Stromal cell of bone marrow (primary cell): Measurements from ENCODE around the gene ZNF536.
"Not testable (repeated sequence)": the region's sequence is repeated elsewhere in the genome, so short reads cannot be mapped to it uniquely, and the experiment has no call there.

ENCODE experiments used
- DNase-seq: peaks from one replicate; pipeline ENCODE4 v3.0.0-alpha.2; 2012; ENCODE audit warnings: low read depth

Gene ZNF536

GRCh38 chr19:30446120-30446519 lies 73.9 kb downstream of the ZNF536 start:
- not testable (repeated sequence) for DNase-seq

DNA sequence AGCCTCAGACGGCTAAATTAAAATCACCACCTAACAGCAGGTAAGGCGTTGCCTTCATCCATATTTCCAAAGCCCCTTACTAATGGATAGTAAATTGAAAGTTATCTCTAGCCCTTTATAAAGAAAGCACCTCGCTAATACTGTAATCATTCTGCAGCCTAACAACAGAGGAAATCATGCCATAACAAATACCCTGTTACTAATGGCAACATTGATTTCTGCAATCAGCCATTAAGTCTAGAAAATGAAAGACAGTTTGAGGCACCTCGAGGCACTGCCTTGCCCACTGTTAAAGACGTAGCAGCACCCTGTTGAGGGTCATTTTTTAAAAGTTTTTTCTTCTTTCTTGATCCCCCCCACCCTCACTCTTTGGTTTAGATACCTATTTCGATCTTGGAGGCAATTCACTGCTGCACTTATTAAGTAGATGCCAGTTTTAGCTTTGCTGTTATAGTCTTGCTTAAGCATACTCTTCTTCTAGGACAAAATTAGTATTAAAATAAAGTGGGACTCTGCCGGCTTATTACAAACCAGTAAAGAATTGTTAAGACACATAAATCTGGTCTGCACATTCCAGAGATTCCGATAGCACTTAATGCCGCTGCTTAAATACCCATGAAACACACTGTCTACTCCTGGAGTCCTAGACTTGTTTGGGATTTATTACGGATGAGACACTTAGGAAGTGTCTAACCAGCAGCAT lies 74.8 kb downstream of the ZNF536 start:
- no peak for DNase-seq

GRCh38 chr19:30447553-30447870 lies 75.3 kb downstream of the ZNF536 start:
- DNase-seq: no peak

DNA sequence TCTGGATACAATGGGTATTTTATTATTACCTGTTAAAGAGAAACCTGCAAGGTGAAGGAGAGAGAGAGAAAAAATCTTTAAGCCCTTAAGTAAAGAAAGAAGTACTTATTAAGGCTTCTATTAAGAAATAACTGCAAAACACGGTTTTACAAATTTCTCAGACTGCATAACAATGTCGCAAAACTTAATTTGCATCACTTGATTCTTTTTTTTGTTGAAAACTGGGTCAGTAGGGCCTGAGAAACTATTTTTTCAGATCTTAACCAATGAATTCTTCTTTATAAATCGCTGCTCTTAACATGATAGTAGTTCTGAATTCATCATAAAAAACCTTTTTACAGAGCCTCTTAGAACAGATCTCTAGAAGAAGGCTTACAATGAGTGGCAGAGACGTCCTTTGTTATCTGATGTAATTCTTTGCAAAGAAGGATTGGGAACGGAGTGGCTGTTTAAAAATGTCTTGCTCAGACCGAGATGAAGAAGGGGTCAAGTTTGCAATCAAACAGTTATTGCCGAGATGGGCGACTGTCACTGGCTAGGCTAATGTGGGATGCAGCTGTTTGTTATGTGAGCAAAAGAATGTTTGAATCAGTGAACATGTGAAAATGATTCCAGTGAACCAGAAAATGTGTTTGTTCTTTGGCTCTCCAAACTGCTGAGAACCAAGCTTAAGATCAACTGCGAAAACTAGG lies 76.3 kb downstream of the ZNF536 start:
- no peak for DNase-seq

- DNase-seq: no peak
These were observed 77.0 kb downstream of the ZNF536 start for GRCh38 chr19:30449078-30449590.

DNA sequence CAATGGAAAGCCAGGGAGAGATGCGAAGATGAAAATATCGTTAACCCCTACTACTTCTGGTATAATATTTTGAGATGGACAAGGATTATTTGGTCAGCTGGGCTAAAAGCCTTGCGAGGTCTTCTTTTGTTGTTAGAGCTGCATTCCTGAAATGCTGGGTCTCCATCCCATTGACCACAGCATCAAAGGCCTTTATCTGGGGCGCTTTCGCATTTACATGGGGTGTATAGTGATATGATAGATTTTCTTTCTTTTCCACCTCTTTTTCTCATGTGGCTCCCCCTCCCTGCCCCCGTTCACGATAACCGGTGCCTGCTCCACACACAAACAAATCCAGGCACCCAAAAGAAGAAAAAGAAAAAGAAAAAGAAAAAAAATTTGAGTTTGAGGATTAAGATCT lies 77.5 kb downstream of the ZNF536 start:
- DNase-seq: no peak

- DNase-seq: no peak
These were observed 77.9 kb downstream of the ZNF536 start for GRCh38 chr19:30450100-30450499.

GRCh38 chr19:30450835-30451321 lies 78.7 kb downstream of the ZNF536 start:
- no peak for DNase-seq

GRCh38 chr19:30452931-30453330 lies 80.7 kb downstream of the ZNF536 start:
- DNase-seq: no peak

DNA sequence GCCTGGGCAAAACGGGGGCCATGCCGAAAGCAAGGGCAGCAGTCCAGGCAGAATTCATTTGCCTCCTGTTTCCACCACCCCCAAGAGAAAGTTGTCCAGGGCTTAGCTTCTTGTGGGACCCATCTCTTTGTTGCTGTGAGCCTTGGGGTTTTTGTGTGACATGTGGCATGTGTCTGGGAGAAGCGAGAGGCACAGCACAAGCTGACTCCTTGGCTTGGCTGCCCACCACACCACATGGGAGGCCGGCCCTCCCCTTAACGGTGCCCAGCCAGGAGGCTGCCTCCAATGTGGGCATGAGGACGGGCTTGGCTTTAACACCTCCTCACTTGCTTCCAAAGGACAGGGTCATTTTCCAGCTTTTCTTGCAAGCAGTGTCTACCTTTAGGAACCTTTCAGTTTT lies 81.6 kb downstream of the ZNF536 start:
- no peak for DNase-seq

DNA sequence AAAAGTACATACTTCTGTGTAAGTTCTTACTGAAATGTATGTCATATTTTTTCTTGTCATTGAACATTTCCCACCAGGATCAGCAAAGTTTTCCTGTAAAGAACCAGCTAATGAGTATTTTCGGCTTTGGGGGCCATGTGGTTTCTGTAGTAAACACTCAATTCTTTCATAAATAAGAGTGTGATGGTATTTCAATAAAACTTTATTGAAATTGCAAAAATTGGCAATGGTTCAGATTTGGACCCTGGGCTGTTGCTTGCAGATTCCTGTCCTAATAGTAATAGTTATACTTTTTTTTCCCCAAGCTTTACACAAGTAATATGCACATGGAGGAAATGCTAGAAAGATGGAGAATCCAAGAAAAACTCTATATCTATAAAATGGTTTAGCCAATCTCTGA lies 83.7 kb downstream of the ZNF536 start:
- DNase-seq: no peak

DNA sequence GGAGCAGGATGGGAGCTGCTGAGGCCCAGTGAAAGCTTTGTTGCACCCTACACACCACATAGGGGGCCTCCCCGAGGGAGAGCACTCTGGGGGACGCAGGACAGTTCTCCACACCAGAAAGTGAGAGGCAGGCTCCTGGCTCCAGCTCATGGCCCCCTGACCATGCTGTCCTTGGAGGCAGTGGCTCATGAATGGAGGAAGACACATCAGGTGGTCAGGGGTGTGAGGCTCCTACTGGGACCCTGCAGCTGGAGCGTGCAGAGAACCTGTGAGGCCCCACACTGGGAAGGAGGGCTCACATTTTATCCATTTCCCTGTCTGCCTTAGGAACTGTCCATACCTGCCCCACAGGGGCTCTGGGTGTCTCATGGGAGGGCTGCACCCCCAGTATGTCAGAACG lies 85.3 kb downstream of the ZNF536 start:
- DNase-seq: no peak

GRCh38 chr19:30459859-30460258 lies 87.7 kb downstream of the ZNF536 start:
- DNase-seq: no peak

DNA sequence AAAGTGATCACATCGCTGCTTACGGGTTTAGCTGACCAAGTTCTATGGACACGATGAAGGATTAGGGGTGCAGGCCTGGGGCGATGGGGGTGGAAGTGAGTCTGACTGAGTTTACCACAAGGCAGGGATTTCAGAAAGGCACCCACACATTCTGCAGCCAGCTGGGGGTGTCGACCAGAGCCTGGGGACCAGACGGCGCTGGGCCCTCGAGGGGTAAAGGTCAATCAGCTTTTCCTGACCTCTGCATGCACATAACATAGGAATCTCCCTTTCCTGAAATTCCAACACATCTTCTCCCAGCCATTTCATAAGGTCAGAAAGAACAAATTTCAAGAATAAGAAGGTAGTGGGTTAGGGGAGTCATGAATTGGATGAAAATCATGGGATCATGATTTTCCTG lies 92.0 kb downstream of the ZNF536 start:
- DNase-seq: no peak

GRCh38 chr19:30466598-30466997 lies 94.4 kb downstream of the ZNF536 start:
- not testable (repeated sequence) for DNase-seq

DNA sequence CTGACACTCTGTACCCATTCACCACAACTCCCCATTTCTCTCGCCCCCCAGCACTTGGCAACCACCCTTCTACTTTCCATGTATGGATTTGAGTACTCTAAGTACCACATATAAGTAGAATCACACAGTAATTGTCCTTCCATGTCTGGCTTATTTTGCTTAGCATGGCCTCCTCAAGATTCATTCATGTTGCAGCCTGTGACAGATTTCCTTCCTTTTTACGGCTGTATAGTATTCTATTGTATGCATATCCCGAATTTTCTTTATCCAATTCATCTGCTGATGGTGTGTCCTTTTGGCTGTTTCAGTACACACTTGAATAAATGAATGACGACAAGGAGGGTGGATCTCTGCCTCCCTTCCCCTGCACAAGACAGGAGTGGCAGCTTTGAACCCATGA lies 95.1 kb downstream of the ZNF536 start:
- no peak for DNase-seq

DNA sequence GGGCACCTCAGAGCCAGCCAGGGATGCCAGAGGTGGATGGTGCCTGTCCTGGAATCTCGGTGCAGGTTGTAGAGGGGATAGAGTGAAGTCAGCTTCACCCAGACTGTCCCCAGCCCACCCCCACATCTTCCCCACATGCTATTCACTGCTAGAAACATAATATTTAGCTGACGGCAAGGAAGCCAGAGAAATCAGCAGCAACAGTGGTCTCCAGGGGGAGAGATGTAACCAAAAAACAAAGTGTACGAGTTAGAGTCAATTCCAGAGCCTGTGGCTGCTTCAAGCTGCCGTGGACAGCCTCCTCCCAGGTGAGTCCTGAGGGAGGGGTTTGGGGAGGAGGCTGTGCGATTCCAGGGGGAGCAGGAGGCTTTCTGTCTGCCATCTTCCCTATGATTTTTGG lies 97.6 kb downstream of the ZNF536 start:
- DNase-seq: no peak

DNA sequence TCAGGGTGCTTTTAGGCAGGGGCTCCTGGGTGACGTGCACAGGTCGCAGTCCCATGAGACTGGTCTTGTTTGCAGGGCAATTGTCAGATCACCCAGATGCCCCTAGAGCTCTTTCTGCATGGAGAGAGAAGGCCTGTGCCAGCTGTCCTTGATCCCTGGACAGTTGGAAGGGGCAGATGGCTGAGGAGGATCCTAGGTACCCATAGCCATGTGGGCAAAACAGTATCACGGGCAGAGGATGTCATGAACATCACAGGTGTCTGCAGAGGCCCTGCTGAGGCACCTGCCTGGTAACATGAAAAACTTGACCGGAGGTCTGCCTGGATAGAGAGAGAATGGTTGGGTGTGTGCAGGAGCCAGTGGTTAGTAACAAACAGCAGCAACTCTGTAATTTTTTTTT lies 99.3 kb downstream of the ZNF536 start:
- no peak for DNase-seq

DNA sequence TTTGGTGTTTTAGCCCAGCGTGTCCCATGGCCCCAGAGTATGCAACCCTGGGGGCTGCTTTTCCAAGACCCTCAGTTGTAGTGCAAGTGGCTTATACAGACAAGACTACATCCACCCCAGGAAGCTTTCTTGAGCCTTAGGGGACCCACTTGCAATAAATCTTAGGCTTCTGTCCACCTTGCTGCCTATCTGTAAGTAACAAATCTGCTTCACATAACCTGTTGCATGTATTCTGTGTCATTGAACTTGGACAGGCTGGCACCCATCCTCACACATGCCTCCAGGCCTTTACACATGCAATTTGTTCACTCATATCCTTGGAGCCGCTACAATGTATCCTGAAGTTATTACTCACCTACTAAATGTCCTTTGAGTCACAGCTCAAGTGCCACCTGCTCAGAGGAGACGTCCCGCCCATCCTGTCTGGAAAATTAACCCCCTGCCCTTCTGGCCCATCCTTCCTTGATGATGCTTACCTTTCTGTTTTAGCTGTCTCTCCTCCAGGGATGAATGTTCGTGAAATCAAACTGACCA lies 101.2 kb downstream of the ZNF536 start:
- DNase-seq: no peak

GRCh38 chr19:30476997-30477396 lies 104.8 kb downstream of the ZNF536 start:
- DNase-seq: no peak

- DNase-seq: no peak
These were observed 107.0 kb downstream of the ZNF536 start for GRCh38 chr19:30479231-30479630.

DNA sequence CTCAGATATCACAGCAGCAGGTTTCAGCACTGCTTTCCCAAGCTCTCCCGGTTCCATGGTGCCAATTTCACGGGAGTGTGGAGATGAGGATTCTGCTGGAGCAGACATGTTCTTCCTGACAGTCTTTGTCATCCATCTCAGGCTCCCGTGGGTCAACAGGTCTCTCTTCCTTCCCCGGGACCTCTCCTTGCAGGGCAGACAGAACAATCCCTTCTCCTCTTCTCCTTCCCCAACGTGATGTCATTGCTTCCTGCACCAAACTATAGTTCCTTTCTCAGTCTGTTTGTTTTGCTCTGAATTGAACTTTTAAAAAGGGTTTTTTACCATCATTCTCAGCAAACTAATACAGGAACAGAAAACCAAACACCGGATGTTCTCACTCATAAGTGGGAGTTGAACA lies 107.9 kb downstream of the ZNF536 start:
- DNase-seq: no peak

DNA sequence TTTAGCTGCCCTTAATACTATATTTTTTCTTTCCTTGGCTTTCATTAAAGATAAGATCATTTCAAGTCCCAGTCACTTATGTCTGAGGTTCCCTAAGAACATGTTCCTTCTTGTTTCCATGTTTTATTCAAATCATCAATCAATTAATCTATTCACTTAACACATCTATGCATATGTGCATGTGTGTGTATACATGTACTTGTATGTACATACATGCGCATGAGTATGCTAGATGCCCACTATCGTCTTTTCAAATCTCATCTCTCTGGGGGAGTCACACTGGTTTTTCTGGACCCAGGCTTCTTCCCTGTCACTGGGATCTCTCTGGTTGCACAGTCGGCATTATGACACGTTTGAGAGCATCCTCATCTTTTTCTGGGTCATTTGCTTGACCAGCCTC lies 108.9 kb downstream of the ZNF536 start:
- no peak for DNase-seq
